GM12878 (cell line): Measurements from ENCODE around the gene RBM11. TPM values are rescaled to one million over a fixed set of nuclear protein-coding genes. Genes with fewer than 3 reads are reported as not detected.

Source experiments
- ATAC-seq: fragments of 200-7000 bp; cut with Tn5 transposase; 3 replicates; pipeline ENCODE4 v1.9.1; 2020; ENCODE audit warnings: mild to moderate bottlenecking, moderate library complexity
- BruUV-seq: library from RNA; stranded (reverse); fragments of 400-500 nt; replicated peaks from 2 replicates; lab custom pipeline; 2021; lab: Mats Ljungman, UMichigan
- CTCF ChIA-PET: fragments of 300-600 bp; sonication (Branson Sonifier 250); formaldehyde crosslinking; extraction: SDS; loops from one replicate; lab custom pipeline; 2021; ENCODE audit warnings: inconsistent platforms; lab: Yijun Ruan, JAX
- POLR2A ChIA-PET: fragments of 350-600 bp; formaldehyde crosslinking; extraction: SDS; loops from one replicate; lab custom pipeline; 2021; ENCODE audit warnings: inconsistent platforms; lab: Charles Lee
- RAD21 ChIA-PET: fragments of 300-600 bp; sonication (Branson Sonifier 250); formaldehyde crosslinking; loops from one replicate; lab custom pipeline; 2023; ENCODE audit warnings: antibody characterized with exemption; ENCODE audit not compliant: unreplicated experiment; lab: Charles Lee
- SMC1A ChIA-PET: fragments of 300-600 bp; sonication (Branson Sonifier 250); formaldehyde crosslinking; loops from one replicate; lab custom pipeline; 2023; ENCODE audit not compliant: unreplicated experiment, uncharacterized antibody; lab: Charles Lee
- DNase-seq: peaks from one replicate; pipeline ENCODE4 v3.0.0-alpha.2; 2011; ENCODE audit warnings: low read depth, low spot score
- FAIRE-seq: peaks from 3 replicates; lab custom pipeline; 2011; peaks lifted over from hg19 to GRCh38; lab: Jason Lieb, UNC
- H2AFZ ChIP-seq: 2 replicates; pipeline ENCODE4 v1.6.0; 2011; ENCODE audit warnings: low read depth, low read length, control low read depth; ENCODE audit not compliant: control insufficient read depth
- H3K27ac ChIP-seq: 2 replicates; pipeline ENCODE4 v1.5.1; 2011; ENCODE audit warnings: control low read depth; ENCODE audit not compliant: control insufficient read depth, insufficient read depth
- H3K27me3 ChIP-seq, 2 experiments: replicated peaks in 1 of 2; 2 replicates each; pipeline versions ENCODE4 v1.6.0 to v1.6.1; 2011; ENCODE audit warnings: low read length in 1 of 2; ENCODE audit not compliant: control insufficient read depth in 2 of 2, insufficient read depth in 2 of 2
- H3K36me3 ChIP-seq, 2 experiments: 2 replicates each; pipeline ENCODE4 v1.5.1; 2011; ENCODE audit warnings: low read length in 1 of 2; ENCODE audit not compliant: control insufficient read depth in 2 of 2, insufficient read depth in 2 of 2
- H3K4me1 ChIP-seq: 2 replicates; pipeline ENCODE4 v1.6.1; 2011; ENCODE audit warnings: mild to moderate bottlenecking, low read length, moderate library complexity, mixed read lengths; ENCODE audit not compliant: control insufficient read depth, insufficient read depth
- H3K4me2 ChIP-seq: 2 replicates; pipeline ENCODE4 v1.6.0; 2011; ENCODE audit warnings: control low read depth; ENCODE audit not compliant: control insufficient read depth, insufficient read depth
- H3K4me3 ChIP-seq: fragments of 200-600 bp; sonication (generic); 2 replicates; pipeline ENCODE4 v1.5.1; 2016
- H3K79me2 ChIP-seq: 2 replicates; pipeline ENCODE4 v1.6.0; 2011; ENCODE audit warnings: low read length; ENCODE audit not compliant: control insufficient read depth, insufficient read depth
- H3K9ac ChIP-seq: 2 replicates; pipeline ENCODE4 v1.8.0; 2011; ENCODE audit warnings: low read length, control low read depth, mixed read lengths; ENCODE audit not compliant: control insufficient read depth, insufficient read depth
- H3K9me3 ChIP-seq: replicated peaks from 3 replicates; pipeline ENCODE4 v1.5.1; 2011; ENCODE audit warnings: mild to moderate bottlenecking, low read length; ENCODE audit not compliant: control insufficient read depth, insufficient read depth
- H4K20me1 ChIP-seq: 2 replicates; pipeline ENCODE4 v1.6.0; 2011; ENCODE audit not compliant: control insufficient read depth, insufficient read depth
- BHLHE40 ChIP-seq, 2 experiments: fragments of 450-650 bp in 1 of 2; IDR thresholded peaks; 2 replicates each; pipeline ENCODE4 v1.6.1; 2011 to 2017; ENCODE audit warnings: low read depth in 2 of 2, borderline replicate concordance in 1 of 2, improper control_type of control experiment in 1 of 2, low read length in 1 of 2, mild to moderate bottlenecking in 1 of 2
- BMI1 ChIP-seq: fragments of 450-650 bp; IDR thresholded peaks from 2 replicates; pipeline ENCODE4 v1.6.1; 2016; ENCODE audit warnings: mild to moderate bottlenecking, moderate library complexity, borderline replicate concordance
- CREM ChIP-seq: IDR thresholded peaks from 2 replicates; pipeline ENCODE4 v1.6.1; 2014; ENCODE audit warnings: antibody characterized with exemption, low read depth
- EP300 ChIP-seq, 2 experiments: fragments of 150-350 bp in 1 of 2; IDR thresholded peaks; 2 replicates each; pipeline ENCODE4 v1.6.1; 2011 to 2012; ENCODE audit warnings: low read depth in 2 of 2, low read length in 2 of 2, borderline replicate concordance in 1 of 2, improper control_type of control experiment in 1 of 2, inconsistent platforms in 1 of 2; ENCODE audit not compliant: control insufficient read depth in 1 of 2
- FOXM1 ChIP-seq: IDR thresholded peaks from 2 replicates; pipeline ENCODE4 v1.6.1; 2012; ENCODE audit warnings: low read depth, mild to moderate bottlenecking, inconsistent platforms, low read length, moderate library complexity
- KAT2A ChIP-seq: conservative IDR thresholded peaks from 2 replicates; pipeline ENCODE4 v1.6.1; 2011; ENCODE audit warnings: low read depth, low read length; ENCODE audit not compliant: control insufficient read depth
- LARP7 ChIP-seq: fragments of 450-650 bp; IDR thresholded peaks from 2 replicates; pipeline ENCODE4 v1.6.1; 2017; ENCODE audit warnings: mild to moderate bottlenecking
- NFXL1 ChIP-seq: fragments of 450-650 bp; IDR thresholded peaks from 2 replicates; pipeline ENCODE4 v1.6.1; 2017; ENCODE audit warnings: antibody characterized with exemption, mild to moderate bottlenecking, borderline replicate concordance
- PAX8 ChIP-seq: fragments of 450-650 bp; IDR thresholded peaks from 2 replicates; pipeline ENCODE4 v1.6.1; 2017; ENCODE audit warnings: mild to moderate bottlenecking, moderate library complexity
- POLR2A ChIP-seq: IDR thresholded peaks from 2 replicates; pipeline ENCODE4 v1.6.1; 2011; ENCODE audit warnings: low read depth, mild to moderate bottlenecking, low read length
- SIN3A ChIP-seq: IDR thresholded peaks from 2 replicates; pipeline ENCODE4 v1.6.1; 2012; ENCODE audit warnings: low read depth, low read length, improper control_type of control experiment
- SKIL ChIP-seq: fragments of 450-650 bp; IDR thresholded peaks from 2 replicates; pipeline ENCODE4 v1.6.1; 2017; ENCODE audit warnings: mild to moderate bottlenecking, low read depth, inconsistent platforms; ENCODE audit not compliant: poor library complexity, severe bottlenecking
- SPI1 ChIP-seq: IDR thresholded peaks from 2 replicates; pipeline ENCODE4 v1.6.1; 2011; ENCODE audit warnings: low read depth, mild to moderate bottlenecking, low read length, moderate library complexity, borderline replicate concordance; ENCODE audit not compliant: insufficient read depth
- SREBF2 ChIP-seq: IDR thresholded peaks from 2 replicates; pipeline ENCODE4 v1.6.1; 2012; ENCODE audit warnings: mild to moderate bottlenecking, low read length
- ZNF274 ChIP-seq: IDR thresholded peaks from one replicate; pipeline ENCODE4 v1.8.0; 2011; ENCODE audit not compliant: insufficient read length, insufficient read depth
- ZSCAN29 ChIP-seq: fragments of 450-650 bp; IDR thresholded peaks from 2 replicates; pipeline ENCODE4 v1.6.1; 2017; ENCODE audit warnings: mild to moderate bottlenecking, moderate library complexity
- WGBS: methylation state at CpG from one replicate; pipeline ENCODE4 v1.1.6; 2016; ENCODE audit warnings: low lambda C conversion rate; ENCODE audit not compliant: insufficient replicate concordance, insufficient coverage; ENCODE audit errors: missing lambda C conversion rate; 5-methylcytosine and 5-hydroxymethylcytosine counted together
- in situ Hi-C: fragments of 300-500 bp; cut with MboI; formaldehyde crosslinking; loops from 9 replicates; pipeline ENCODE4 v1.14.3; 2018; ENCODE audit warnings: mixed read lengths
- intact Hi-C: fragments of 100-400 bp; cut with micrococcal nuclease; formaldehyde crosslinking; loops from one replicate; pipeline ENCODE4 v1.14.2; 2022; ENCODE audit not compliant: unreplicated experiment
- polyA plus RNA-seq, 11 experiments: library from polyadenylated mRNA; depleted of rRNA in 4 of 11; unstranded in 6 of 11; stranded (reverse) in 5 of 11; fragments of >200 nt; fragmentation: Nextera tagmentation in 4 of 11; fragmentation: Illumina TruSeq in 1 of 11; extraction: Ambion mirVana in 4 of 11; extraction: Trizol in 1 of 11; gene quantifications; 1 replicate in 1 of 11; 2 replicates in 10 of 11; pipeline versions ENCODE4 v1.2.1 to v1.2.3, GENCODE V29; 2011 to 2016; ENCODE audit warnings: inconsistent platforms in 2 of 11, missing spikeins in 2 of 11, low read depth in 1 of 11
- total RNA-seq, 4 experiments: library from RNA; depleted of rRNA in 3 of 4; stranded (reverse); fragments of >200 nt in 3 of 4; fragmentation: Illumina TruSeq in 1 of 4; extraction: Trizol in 1 of 4; gene quantifications; 2 replicates each; pipeline versions ENCODE4 v1.2.1 to v1.2.3, GENCODE V29; 2013 to 2021
- TF ChIP-seq, protein P1 (sequence below), 3 experiments: IDR thresholded peaks in 2 of 3; conservative IDR thresholded peaks in 1 of 3; 2 replicates each; pipeline ENCODE4 v1.5.1; 2011; ENCODE audit warnings: low read depth in 3 of 3, low read length in 3 of 3, mild to moderate bottlenecking in 3 of 3, control low read depth in 2 of 3, moderate library complexity in 2 of 3, inconsistent platforms in 1 of 3, mixed read lengths in 1 of 3; ENCODE audit not compliant: control insufficient read depth in 2 of 3, insufficient read depth in 1 of 3; ENCODE audit errors: extremely low read depth in 1 of 3

The RBM11 gene
- total and polyA plus RNA-seq, 10 of the 15 experiments (the other 5 are each of a cell fraction or from before 2014, with no cell fraction given), result 0.29 to 1.8 (median 0.35) TPM; not detected in 1

- no TSS peak for BruUV-seq
- Histone ChIP-seq H3K36me3 (no peaks in the 10 kb centered on the region), H2AFZ (no peak overlapping the region), H3K4me2 (no peak overlapping the region), H3K4me1 (no peaks in the 10 kb centered on the region), H3K9me3 (no peaks in the 10 kb centered on the region), H3K4me3 (no peak overlapping the region), H3K9ac (no peak overlapping the region), H3K27ac (no peak overlapping the region), H3K79me2 (no peaks in the 10 kb centered on the region)
- intact Hi-C loops, result no loop called here
- 29% methylated on average over 3 of the region's 3 CpGs for WGBS
- no peak for DNase-seq
- no peak for ATAC-seq
- ChIA-PET POLR2A (no interaction called here), SMC1A (no interaction called here), CTCF (no interaction called here)
- TF ChIP-seq ZNF274 (no peak), SIN3A (no peak), EP300 (IDR thresholded peaks at IDR 0.05; ENCODE audit: borderline replicate concordance in 1 of 2, control insufficient read depth in 1 of 2, low read depth in 2 of 2, low read length in 2 of 2) (no peak), NFXL1 (no peak), SREBF2 (no peak), ZSCAN29 (no peak), PAX8 (no peak), SKIL (no peak), LARP7 (no peak), CREM (no peak), SPI1 (no peak), POLR2A (no peak), BMI1 (no peak), KAT2A (no peak), BHLHE40 (IDR thresholded peaks at IDR 0.05; ENCODE audit: borderline replicate concordance in 1 of 2, low read depth in 2 of 2, low read length in 1 of 2) (no peak), FOXM1 (no peak)
- TF ChIP-seq, protein P1, sequence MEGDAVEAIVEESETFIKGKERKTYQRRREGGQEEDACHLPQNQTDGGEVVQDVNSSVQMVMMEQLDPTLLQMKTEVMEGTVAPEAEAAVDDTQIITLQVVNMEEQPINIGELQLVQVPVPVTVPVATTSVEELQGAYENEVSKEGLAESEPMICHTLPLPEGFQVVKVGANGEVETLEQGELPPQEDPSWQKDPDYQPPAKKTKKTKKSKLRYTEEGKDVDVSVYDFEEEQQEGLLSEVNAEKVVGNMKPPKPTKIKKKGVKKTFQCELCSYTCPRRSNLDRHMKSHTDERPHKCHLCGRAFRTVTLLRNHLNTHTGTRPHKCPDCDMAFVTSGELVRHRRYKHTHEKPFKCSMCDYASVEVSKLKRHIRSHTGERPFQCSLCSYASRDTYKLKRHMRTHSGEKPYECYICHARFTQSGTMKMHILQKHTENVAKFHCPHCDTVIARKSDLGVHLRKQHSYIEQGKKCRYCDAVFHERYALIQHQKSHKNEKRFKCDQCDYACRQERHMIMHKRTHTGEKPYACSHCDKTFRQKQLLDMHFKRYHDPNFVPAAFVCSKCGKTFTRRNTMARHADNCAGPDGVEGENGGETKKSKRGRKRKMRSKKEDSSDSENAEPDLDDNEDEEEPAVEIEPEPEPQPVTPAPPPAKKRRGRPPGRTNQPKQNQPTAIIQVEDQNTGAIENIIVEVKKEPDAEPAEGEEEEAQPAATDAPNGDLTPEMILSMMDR (IDR thresholded peaks at IDR 0.05 in 2 of 3, conservative IDR thresholded peaks at IDR 0.05 in 1 of 3; ENCODE audit: control insufficient read depth in 2 of 3, extremely low read depth in 1 of 3, insufficient read depth in 1 of 3, low read depth in 3 of 3, low read length in 3 of 3), result no peak
- TF ChIP-seq, all 136 proteins: peak for 0
- Histone ChIP-seq H3K27me3 (no peaks in the 10 kb centered on the region; a peak in 1 of 4 replicates), H4K20me1 (no peaks in the 10 kb centered on the region)
- no peak for FAIRE-seq
- RAD21 ChIA-PET, result no interaction called here
- in situ Hi-C loops, result no loop called here
These were observed 55.1 kb downstream of the RBM11 start for GRCh38 chr21:14271053-14271452.
